NAMALWA (cell line): ENCODE data around the gene IGDCC3.

Experiments
- DNase-seq: peaks from one replicate; pipeline ENCODE4 v3.0.0-alpha.2; 2015; ENCODE audit warnings: low spot score

Gene IGDCC3

GRCh38 chr15:65377976-65378366 is at the start of gene IGDCC3:
IGDCC3 (minus strand) TSS chr15:65378002; CDS start chr15:65377788, 214 bp downstream.
- no peak for DNase-seq

GRCh38 chr15:65426216-65426853 is 48.5 kb upstream of the IGDCC3 start:
- DNase-seq, result no peak

GRCh38 chr15:65424683-65425082 is 46.9 kb upstream of the IGDCC3 start:
- DNase-seq, result no peak

GRCh38 chr15:65423976-65424679 is 46.3 kb upstream of the IGDCC3 start:
- DNase-seq, result no peak

- DNase-seq, result no peak
These were observed 45.6 kb upstream of the IGDCC3 start for GRCh38 chr15:65423150-65423975.

- DNase-seq, result no peak
These were observed 43.8 kb upstream of the IGDCC3 start for GRCh38 chr15:65421360-65422215.

- no peak for DNase-seq
These were observed 43.2 kb upstream of the IGDCC3 start for GRCh38 chr15:65420975-65421359.

GRCh38 chr15:65418596-65418995 is 40.8 kb upstream of the IGDCC3 start:
- no peak for DNase-seq

GRCh38 chr15:65416845-65417416 is 39.1 kb upstream of the IGDCC3 start:
- no peak for DNase-seq

GRCh38 chr15:65414841-65415621 is 37.2 kb upstream of the IGDCC3 start:
- DNase-seq, result no peak

- no peak for DNase-seq
These were observed 36.0 kb upstream of the IGDCC3 start for GRCh38 chr15:65413760-65414144.

GRCh38 chr15:65413051-65413759 is 35.4 kb upstream of the IGDCC3 start:
- DNase-seq, result no peak

GRCh38 chr15:65412556-65412955 is 34.8 kb upstream of the IGDCC3 start:
- DNase-seq, result no peak

GRCh38 chr15:65411465-65412071 is 33.8 kb upstream of the IGDCC3 start:
- DNase-seq, result no peak

- no peak for DNase-seq
These were observed 33.2 kb upstream of the IGDCC3 start for GRCh38 chr15:65410972-65411371.

GRCh38 chr15:65410036-65410435 is 32.2 kb upstream of the IGDCC3 start:
- DNase-seq, result no peak

GRCh38 chr15:65409036-65409631 is 31.3 kb upstream of the IGDCC3 start:
- peak; percentile 81 for DNase-seq

GRCh38 chr15:65408324-65409035 is 30.7 kb upstream of the IGDCC3 start:
- no peak for DNase-seq
